Measurements from ENCODE around the gene ADCK2.

DNA sequence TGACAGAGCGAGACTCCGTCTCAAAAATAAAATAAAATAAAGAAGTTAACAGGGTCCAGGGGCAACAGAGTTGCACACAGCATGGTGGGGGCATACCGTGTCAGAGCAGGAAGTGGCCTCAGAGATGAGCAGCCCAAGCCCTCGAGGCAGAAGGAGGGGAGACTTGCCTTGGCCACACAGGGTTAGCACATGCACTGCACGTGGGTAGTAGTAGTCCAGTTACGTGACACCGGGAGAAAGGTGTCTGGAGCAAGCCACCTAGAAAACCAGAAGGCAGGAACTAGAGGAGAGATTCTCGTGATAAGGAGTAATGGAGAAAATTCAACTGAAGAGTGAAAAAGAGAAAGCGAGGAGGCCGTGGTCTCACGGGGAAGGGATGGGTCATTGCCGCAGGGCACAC lies 22.4 kb upstream of the ADCK2 start:
- TF ChIP-seq, protein P1, sequence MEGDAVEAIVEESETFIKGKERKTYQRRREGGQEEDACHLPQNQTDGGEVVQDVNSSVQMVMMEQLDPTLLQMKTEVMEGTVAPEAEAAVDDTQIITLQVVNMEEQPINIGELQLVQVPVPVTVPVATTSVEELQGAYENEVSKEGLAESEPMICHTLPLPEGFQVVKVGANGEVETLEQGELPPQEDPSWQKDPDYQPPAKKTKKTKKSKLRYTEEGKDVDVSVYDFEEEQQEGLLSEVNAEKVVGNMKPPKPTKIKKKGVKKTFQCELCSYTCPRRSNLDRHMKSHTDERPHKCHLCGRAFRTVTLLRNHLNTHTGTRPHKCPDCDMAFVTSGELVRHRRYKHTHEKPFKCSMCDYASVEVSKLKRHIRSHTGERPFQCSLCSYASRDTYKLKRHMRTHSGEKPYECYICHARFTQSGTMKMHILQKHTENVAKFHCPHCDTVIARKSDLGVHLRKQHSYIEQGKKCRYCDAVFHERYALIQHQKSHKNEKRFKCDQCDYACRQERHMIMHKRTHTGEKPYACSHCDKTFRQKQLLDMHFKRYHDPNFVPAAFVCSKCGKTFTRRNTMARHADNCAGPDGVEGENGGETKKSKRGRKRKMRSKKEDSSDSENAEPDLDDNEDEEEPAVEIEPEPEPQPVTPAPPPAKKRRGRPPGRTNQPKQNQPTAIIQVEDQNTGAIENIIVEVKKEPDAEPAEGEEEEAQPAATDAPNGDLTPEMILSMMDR (IDR thresholded peaks at IDR 0.05): no peak
- no peak for TF ChIP-seq EP300 (IDR thresholded peaks at IDR 0.05; ENCODE audit: low read depth)

Measured in transverse colon (tissue), 3 donors.